GM19395 (cell line): ENCODE results near the gene ITCH.
"Not testable (repeated sequence)": the region's sequence is repeated elsewhere in the genome, so short reads cannot be mapped to it uniquely, and the experiment has no call there.

ENCODE experiments used
- ATAC-seq: cut with Tn5 transposase; IDR thresholded peaks from one replicate; pipeline ENCODE4 v1.9.1; 2021; ENCODE audit warnings: mild to moderate bottlenecking, moderate library complexity; ENCODE audit not compliant: unreplicated experiment

Gene ITCH

GRCh38 chr20:34410336-34410735, 47.3 kb downstream of the ITCH start:
- ATAC-seq = no peak

DNA sequence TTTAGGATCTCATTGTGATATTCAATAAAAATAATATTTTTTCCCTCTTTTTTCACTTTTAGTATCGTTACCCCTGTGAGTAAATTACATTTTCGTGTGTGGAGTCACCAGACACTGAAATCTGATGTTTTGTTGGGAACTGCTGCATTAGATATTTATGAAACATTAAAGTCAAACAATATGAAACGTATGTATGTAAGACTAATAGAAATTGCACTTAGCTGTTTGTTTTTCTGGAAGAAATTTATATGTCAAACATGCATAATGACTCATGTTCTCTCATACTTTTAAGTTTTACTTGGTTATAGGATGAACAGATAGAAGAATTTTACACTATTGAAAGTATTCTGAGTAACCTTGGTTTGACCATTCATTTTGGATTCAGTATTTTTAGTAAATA, 49.4 kb downstream of the ITCH start:
- ATAC-seq = no peak

- not testable (repeated sequence) for ATAC-seq
Measured at GRCh38 chr20:34414525-34414924, 51.5 kb downstream of the ITCH start.

DNA sequence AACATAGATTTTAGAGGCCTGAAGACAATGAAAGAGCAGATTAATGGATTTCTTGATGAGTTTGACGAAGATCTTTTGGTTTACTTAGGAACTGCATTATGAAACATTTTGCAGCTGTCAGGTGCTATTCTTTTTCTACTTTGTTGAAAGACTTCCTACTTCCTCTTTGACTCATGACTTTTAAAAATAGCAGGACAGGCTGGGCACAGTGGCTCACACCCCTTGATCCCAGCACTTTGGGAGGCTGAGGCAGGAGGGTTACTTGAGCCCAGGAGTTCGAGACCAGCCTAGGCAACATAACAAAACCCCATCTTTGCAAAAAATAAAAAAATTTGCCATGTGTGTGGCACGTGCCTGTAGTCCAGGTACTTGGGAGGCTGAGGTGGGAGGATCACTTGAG, 52.0 kb downstream of the ITCH start:
- peak; percentile 69 for ATAC-seq

DNA sequence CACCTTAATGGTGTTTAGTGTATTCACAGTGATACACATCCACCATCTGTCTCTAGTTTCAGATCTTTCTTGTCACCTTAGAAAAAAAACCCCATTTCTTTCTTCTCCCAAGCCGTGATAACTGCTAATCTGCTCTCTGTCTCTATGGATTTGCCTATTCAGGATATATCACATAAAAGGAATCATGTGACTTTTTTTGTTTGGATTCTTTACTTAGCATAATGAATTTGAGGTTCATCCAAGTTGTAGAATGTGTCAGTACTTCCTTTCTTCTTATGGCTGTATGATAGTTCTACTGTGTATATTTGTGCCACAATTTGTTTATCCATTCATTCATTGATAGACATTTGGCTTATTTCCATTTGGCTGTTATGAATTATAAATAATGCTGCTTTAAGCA, 57.1 kb downstream of the ITCH start:
- ATAC-seq = no peak

DNA sequence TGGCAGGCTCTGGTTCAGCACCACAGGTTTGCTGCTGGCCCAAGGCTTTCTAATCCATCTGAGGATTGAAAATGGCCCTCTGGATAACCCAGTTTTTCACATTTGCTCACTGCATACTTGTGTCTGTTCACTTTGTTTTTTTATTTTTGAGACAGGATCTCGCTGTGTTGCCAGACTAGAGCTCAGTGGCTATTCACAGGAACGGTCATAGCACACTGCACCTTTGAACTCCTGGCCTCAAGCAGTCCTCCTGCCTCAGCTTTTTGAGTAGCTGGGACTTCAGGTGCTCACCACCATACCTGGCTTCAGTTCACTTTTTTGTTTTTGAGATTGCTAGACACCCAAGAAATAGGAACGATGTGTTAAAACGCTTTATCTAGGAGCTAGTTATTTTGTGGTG, 57.9 kb downstream of the ITCH start:
- no peak for ATAC-seq

DNA sequence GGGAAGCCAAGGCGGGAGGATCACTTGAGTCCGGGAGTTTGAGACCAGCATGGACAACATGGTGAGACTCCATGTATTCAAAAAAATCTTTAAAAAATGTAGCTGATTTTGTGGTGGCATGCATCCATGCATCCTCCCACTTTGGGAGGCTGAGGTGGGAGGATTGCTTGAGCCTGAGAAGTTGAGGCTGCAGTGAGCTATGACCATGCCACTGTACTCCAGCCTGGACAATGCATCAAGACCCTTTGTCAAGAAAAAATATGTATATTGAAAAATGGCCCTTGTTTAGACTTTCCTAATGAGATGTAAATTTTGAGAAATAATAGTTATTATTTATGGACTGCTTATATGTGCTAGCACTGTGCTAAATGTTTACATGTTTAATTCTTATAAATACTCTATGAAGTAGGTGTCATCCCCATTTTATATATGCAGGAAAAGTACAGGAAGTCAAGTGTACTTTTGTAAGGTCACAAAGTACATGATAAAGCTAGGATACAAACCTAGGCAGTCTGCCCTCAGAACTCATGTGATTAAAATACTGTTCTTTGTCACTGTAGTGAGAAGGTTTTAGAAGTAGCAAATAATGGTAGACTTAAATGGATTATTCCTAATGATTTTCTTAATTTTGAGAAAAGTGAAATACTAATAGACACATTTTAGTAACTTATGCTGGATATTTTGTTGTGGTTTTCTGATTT, 58.8 kb downstream of the ITCH start:
- ATAC-seq = no peak

DNA sequence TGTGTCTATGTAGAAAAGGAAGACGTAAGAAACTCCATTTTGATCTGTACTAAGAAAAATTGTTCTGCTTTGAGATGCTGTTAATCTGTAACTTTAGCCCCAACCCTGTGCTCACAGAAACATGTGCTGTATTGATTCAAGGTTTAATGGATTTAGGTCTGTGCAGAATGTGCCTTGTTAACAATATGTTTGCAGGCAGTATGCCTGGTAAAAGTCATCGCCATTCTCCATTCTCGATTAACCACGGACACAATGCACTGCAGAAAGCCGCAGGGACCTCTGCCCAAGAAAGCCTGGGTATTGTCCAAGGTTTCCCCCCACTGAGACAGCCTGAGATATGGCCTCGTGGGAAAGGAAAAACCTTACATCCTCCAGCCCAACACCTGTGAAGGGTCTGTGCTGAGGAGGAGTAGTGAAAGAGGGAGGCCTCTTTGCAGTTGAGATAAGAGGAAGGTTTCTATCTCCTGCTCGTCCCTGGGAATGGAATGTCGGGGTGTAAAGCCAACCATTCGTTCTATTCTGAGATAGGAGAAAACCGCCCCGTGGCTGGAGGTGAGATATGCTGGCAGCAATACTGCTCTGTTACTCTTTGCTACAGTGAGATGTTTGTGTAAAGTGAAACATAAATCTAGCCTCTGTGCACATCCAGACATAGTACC, 62.1 kb downstream of the ITCH start:
- ATAC-seq = not testable (repeated sequence)

- no peak for ATAC-seq
Measured at GRCh38 chr20:34426026-34426425, 63.0 kb downstream of the ITCH start.

- no peak for ATAC-seq
Measured at GRCh38 chr20:34427331-34427730, 64.3 kb downstream of the ITCH start.

- no peak for ATAC-seq
Measured at GRCh38 chr20:34427784-34428183, 64.7 kb downstream of the ITCH start.

DNA sequence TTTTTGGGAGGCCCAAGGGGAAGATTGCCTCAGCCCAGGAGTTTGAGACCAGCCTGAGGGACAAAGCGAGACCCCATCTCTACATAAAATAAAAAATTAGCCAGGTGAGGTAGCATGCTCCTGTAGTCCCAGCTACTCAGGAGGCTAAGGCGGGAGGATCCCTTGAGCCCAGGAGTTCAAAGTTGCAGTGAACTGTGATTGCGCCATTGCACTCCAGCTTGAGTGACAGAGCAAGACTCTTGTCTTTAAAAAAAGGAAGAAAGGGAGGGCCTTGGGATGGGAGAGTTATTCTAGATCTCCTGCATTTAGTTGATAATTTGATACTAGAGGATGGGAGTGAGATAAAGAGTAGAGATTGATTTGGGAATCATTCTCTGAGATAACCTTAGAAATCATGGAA, 68.1 kb downstream of the ITCH start:
- ATAC-seq = no peak

DNA sequence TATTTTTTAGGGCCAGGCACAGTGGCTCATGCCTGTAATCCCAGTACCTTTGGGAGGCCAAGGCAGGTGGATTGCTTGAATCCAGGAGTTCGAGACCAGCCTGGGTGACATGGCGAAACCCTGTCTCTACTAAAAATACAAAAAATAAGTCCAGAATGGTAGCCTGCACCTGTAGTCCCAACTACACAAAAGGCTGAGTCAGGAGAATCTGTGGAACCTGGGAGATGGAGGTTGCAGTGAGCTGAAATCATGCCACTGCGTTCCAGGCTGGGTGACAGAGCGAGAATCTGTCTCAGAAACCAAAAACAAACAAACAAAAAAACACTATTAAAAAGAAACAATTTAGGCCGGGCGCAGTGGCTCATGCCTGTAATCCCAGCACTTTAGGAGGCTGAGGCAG, 69.6 kb downstream of the ITCH start:
- not testable (repeated sequence) for ATAC-seq

DNA sequence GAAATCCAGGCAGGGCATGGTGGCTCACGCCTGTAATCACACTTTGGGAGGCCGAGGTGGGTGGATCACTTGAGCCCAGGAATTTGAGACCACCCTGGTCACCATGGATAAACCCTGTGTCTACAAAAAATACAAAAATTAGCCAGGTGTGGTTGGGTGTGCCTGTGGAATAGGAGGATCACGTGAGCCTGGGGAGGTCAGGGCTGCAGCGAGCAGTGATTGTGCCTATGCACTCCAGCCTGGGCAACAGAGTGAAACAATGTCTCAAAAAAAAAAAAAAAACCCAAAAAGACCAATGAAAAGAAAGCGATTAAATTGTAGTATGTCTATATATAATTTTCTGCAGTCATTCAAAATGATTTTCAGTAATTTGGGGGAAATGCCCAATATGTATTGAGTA, 70.3 kb downstream of the ITCH start:
- no peak for ATAC-seq

- no peak for ATAC-seq
Measured at GRCh38 chr20:34435589-34435988, 72.5 kb downstream of the ITCH start.

GRCh38 chr20:34437330-34437986, 74.4 kb downstream of the ITCH start:
- ATAC-seq = no peak

DNA sequence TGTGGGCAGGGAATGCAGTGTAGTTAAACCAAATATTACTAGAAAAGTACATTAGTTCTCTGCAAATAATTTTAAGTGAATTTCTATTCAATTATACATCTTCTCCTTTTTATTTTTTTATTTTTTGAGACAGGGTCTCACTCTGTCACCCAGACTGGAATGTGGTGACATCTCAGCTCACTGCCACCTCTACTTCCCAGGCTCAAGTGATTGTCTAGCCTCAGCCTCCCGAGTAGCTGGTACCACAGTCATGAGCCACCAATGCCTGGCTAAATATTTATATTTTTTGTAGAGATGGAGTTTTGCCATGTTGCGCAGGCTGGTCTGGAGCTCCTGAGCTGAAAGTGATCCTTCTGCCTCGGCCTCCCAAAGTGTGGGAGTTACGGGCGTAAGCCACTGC, 76.1 kb downstream of the ITCH start:
- ATAC-seq = no peak

- not testable (repeated sequence) for ATAC-seq
Measured at GRCh38 chr20:34441423-34441822, 78.3 kb downstream of the ITCH start.

GRCh38 chr20:34443546-34443945, 80.5 kb downstream of the ITCH start:
- ATAC-seq = no peak

DNA sequence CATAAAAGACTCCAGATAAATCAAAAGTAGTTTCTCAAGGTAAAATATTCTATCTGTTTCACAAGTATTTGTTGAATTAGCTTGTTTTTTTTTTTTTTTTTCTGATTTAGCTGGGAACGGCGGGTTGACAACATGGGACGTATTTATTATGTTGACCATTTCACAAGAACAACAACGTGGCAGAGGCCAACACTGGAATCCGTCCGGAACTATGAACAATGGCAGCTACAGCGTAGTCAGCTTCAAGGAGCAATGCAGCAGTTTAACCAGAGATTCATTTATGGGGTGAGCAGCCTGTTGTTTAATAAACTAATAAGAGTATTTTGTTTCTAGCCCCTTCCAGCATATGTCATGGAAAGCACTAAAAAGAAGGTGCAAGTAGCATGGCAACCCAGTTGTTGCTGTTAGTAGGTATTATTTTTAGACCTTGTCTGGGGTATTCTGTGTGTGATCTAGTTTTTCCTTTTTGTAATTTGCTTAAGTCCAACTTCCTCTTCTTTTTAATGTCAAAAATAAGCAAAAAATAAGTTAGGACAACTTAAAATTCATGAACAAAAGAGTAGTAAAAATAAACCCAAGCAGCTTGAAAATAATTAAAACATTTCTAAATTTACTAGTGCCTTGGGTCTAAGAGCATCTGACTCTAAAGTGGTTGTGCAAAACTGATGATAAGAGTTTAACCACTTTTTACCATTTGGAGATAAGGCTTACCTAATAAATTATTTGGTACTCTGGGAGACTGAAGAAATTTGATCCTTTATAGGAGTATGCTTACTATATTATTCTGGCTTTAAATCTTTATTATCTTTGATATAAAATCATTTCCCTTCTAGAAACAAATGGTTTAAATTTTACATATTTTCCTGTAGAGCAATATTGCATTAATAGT, 82.3 kb downstream of the ITCH start:
- no peak for ATAC-seq

DNA sequence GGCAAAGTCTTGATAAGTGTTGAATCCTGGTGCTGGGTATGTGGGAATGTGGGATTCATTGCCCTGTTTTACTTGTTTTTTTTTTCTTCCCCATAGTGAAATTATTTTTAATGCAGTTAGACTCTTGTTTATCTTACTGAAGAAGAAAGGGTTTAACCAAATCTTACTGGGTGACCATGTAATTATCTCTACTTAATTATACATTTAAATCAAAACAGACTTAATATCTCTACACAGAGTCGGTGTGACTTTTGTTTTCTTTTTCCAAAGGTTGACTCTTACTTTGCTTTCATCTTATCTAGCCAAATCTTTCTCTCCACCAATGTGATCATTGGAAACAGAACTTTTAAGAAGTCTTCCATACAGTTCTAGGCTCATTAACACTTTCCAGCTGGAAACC, 85.4 kb downstream of the ITCH start:
- ATAC-seq = no peak
